GM18858 (cell line): ENCODE results near the gene KXD1.
"Not testable (repeated sequence)": the region's sequence is repeated elsewhere in the genome, so short reads cannot be mapped to it uniquely, and the experiment has no call there.

Experiments used
- ATAC-seq: cut with Tn5 transposase; IDR thresholded peaks from one replicate; pipeline ENCODE4 v1.9.1; 2021; ENCODE audit not compliant: unreplicated experiment

Gene KXD1

DNA sequence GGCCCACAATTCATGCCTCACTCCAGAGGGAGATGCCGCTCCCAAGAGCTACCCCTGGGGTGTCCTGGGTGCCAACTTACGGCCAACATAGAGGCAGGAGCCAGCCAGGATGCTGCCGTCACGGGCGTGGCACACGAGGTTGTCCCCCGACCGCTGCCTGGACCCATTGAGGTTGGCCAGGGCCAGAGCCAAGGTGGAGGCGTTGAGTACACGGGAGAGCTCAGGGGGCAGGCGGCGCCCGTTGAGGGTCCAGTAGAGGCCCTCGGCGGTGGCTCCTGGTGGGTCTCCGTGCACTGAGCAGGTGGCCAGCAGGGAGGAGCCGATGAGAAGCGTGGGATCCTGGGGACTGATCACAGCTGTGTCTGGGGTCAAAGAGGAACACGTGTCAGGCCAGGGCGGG is 41.8 kb downstream of the KXD1 start:
- no peak for ATAC-seq

DNA sequence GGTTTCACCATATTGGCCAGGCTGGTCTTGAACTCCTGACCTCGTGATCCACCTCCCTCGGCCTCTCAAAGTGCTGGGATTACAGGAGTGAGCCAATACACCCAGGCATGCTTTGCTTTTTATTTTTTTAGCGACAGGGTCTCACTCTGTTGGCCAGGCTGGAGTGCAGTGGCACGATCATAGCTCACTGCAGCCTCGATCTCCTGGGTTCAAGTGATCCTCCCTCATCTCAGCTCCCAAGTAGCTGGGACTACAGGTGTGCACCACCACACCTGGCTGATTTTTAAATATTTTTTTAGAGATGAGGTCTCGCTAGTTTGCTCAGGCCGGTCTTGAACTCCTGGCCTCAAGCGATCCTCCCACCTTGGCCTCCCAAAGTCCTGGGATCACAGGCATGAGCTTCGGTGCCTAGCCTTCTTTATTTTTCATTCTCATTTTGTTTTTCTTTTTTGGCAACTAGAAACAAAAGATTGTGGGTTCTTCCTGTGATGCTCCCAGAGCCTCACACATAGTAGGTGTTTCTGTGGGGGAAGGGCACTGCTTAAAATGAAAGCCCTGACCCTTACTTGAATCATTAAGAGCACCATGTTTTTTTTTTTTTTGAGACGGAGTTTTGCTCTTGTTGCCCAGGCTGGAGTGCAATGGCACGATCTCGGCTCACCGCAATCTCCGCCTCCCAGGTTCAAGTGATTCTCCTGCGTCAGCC is 43.2 kb downstream of the KXD1 start:
- not testable (repeated sequence) for ATAC-seq

DNA sequence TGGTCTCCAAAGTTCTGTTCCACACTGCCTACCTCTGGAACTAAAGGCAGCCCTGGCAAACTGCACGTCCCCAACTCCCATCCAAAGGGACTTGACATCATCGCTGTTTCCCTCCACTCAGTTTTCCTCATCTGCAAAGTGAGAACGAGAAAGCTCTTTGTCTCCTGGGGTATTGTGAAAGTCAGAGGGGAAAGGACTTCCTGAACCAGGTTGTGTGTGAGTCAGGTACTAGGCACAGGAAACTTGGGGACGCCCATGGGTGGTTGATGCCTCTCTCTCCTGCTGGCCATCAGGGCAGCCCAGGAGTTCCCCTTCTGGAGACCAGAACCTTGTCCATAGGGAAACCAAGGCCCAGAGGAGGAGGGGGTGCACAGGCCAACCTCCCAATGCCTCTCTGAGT is 44.2 kb downstream of the KXD1 start:
- no peak for ATAC-seq

DNA sequence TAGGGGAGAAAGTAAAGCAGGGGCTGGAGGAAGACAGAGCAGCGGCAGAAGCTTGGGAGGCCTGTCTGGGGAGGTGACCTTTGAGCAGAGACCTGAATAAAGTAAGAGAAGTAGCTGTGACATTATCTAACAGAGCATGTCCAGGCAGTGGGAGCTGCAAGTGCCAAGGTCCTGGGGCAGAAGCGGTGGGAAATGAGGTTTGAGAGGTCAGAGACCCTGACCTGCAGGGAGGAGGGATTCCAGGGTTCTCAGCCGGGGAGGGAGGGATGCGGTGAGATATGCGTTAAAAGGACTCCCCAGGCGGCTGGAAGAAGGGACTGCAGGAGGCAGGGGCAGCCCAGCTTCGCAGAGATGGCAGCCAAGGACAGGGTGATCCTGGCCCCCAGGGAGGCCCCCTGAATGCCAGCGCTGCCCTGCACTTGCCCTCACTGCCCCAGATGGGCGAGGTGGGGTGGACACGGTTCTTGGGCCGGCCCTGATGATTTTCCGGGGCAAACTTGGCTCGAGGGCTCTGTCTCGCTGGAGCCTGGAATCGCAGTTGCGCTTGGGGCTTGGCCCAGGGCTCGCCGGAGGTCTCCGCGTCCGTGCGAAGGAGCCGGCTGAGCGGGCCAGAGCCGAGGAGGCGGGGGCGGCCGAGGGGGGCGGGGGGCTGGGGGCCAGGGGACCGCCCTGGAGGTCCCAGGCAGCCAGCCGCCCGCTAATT is 45.7 kb downstream of the KXD1 start:
- ATAC-seq = no peak

DNA sequence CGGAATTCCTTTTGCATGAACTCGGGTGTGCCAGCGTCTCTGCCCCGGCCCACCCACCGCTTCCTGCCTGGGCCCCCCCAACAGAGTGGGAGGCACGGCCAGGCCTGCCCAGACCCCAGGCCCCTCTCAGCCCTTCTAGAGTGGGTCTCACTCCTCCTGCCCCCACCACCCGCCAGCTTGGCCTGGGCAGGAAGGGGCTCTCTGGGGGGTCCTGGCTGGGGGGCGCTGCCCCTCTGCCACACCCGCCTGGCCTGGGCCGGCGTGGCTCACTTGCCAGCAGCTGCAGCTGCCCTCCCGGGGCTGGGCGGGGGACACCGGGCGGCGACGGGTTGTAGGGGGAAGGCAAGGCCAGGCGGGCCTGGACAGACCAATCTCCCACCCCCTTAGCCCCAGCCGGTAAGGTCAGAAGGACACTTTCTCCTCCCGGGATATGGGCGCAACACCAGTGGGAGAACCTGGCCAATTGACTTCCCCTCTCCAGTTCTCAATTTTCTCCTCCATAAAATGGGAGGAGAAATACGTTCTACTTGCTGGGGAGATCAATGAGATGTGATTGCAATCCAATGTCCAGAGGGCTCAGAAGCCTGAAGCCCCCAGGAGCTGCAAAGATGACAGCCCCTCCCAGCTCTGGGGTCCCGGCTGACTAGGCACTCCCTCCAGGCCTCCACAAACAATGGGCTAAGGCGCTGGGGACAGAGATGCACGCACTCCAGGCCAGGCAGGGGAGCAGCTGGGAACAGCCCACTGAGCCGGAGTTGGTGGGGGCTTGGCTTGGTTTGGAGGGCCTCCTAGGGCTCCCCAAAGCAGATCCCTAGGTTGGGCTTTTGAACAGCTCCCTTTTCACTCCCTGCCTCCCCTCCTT is 46.5 kb downstream of the KXD1 start:
- ATAC-seq = no peak

DNA sequence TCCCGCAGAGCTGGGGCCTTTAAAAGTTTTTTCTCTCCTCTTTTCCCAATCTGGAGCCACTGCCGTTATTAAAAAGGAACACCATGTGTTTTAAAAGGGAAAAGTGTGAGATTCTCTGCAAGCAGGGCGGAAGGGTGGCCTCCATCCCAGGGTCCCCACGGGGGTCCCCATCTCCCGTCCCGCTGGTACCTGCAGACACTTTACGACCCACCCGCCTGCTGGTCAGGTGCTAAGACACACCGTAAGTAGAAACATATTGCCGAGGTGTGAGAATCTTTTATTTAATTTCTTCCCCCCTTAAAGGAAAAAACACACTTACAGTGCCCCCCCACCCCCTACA is 47.1 kb downstream of the KXD1 start:
- ATAC-seq = no peak

DNA sequence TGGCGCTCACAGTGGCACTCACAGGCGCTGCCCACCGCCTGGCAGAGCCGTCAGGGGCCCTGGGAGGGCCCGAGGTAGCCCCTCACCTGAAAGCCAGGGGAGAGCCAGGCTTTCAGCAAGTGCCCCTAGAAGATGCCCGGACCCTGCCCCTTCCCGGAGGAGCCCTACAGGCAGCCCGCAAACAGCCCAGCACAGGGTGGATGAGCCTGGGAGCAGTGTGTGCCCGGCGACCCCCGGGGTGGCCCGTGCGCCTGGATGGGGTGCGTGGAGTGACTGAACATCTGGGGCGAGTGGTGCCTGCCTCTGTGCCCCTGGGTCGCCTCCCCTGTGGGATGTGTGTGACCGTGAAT is 47.5 kb downstream of the KXD1 start:
- ATAC-seq = no peak

DNA sequence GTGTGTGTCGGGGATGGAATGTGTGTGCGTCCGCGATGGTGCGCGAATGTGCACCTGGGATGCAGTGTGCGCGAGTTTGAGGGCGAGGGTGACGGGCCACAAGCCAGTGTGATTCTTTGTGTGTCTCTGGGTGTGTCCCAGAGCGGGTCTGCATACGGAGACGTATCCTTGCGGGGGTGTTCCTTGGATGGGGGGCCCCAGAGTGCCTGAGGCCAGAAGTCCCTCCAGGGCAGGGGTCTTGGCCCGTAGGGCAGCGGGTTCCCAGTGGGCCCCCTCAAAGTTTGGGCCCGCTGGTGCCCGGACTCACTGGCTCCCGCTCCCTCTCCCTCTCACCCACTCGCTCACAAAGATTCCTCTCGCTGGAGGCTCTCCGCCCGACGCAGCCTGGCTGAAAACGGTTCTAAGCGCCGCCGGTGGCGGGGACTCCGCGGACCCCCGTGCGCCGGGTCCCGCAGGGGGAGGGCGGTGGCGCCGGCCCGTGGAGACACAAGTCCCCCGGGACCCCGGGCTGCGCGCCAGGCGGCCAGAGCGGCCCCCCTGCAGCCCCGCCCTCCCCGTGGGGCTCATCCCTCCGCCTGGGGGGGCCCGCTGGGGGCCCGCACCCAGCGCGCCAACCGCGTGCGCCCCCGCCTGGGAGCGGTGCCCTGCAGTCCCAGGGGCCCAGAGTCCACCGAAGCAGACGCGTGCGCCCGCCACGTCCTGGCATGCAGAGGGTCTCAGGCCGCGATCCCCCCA is 48.0 kb downstream of the KXD1 start:
- ATAC-seq = no peak

DNA sequence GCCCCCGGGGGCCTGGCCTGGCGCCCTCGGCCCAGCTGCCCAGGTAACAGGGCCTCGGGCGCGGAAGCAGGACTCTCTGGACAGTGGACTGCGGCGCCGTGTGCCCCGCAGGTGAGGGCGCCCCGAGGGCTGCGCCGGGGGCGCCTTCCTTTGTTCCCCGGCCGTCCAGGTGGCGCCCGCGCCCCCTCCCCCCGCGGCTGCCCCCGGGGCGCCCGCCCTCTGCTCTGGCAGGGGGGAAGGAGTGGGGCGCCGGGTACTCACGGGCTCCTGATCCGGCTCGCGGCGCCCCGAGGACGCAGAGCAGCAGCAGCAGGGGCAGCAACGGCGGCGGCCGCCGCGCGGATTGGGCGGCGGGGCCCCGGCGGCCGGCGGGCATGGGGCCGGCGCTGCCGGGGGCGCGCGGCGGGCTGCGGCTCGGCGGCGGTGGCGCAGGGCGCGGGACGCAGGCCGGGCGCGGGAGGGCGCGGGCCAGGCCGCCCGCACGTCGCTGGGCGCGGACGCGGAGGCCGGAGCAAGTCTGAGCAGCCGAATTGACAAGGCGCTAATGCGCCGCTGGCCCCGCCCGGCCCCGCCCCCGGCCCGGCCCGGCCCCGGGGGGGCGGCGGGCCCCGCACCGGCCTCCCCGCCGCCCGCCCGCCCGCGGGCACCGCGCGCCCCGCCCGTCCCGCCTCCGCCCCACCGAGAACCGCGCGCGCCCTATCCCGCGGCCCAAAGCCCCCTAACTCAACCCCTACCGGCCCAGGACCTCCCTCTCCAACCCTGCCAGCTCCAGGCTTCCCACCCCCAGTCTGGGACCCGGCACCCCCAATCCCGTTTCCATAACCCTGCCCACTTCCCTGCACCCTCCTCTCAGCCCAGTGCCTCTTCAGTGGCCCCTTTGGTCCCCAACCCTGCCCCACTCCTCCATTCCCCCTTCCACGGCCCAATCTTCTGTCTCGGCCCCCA is 48.9 kb downstream of the KXD1 start, which contains the start of gene CRLF1:
Gene CRLF1 (minus strand): TSS at position 519 of the 945 bp plus-strand sequence. CDS start 143 bp downstream, at position 376.
- ATAC-seq = no peak

DNA sequence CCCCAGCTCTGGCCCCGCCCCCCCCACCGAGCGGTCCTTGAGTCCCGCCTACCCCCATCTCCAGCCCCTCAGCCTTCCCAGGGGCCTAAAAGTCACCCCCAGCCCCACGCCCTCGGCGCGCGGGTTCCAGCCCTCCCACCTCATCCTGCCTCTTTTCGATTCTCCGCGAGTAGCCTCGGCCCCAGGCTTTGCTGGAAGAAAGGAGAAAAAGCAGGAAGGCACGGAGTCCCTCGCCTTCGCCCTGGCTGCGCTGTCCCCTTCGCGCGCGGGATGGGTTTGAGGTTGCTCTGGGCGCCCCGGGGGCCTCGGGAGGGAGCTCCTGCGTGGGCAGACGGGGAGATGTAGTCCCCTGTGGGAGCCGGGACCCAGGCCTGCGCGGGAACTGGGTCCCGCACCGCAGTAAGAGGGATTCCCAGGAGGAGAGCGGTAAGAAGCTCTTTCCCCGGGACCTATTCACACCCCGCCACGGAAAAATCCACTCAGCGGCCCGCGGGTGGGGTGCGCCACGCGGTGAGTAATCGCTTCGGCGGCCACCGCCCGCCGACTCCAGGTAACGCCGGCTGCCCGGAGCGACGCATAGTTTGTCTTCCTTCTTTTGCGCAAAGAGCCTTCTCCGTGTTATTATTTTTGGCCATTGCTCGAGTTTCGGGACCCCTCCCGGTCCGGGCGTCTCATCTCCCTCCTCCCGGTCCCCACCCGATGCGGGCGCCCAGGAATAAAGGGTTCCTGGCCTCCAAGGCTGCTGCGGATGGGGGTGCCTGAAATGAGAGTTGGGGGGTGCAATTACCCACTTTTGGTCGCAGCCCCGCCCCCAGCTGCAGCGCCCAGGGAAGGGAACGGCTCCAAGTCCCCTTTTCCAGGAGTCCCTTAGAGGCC is 49.8 kb downstream of the KXD1 start:
- ATAC-seq = no peak

DNA sequence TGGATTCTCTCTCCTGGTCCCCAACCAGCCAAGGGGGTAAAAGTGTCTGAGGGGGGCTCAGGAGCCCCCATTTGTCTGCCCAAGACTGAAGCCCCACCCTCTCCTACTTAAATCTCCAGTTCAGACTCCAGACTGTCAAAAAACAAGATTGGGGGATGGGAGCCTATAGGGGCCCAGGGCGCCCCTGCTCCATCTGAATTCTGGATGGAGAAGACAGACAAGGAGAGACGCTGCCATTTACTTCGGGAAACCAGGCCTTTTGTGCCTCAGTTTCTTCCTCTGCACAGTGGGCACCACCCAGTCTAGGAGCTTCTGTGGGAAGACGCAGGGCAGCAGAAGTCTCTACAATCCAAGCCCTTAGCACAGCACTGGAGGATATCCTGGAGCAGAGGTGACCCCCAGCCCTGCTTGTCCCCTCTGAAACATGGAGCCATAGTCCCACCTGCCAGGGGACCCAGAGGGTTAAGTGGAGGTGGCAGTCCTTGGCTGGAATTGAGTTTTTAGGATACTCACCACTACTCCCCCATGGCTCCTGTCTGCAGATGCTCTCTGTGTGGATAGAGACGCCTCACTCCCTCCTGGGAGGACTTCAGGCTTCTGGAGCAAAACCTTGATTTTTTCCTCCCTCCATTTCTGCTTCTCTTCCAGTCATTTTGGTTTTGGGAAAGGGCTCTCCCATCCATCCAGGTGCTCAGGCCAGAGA is 50.6 kb downstream of the KXD1 start:
- ATAC-seq = no peak

DNA sequence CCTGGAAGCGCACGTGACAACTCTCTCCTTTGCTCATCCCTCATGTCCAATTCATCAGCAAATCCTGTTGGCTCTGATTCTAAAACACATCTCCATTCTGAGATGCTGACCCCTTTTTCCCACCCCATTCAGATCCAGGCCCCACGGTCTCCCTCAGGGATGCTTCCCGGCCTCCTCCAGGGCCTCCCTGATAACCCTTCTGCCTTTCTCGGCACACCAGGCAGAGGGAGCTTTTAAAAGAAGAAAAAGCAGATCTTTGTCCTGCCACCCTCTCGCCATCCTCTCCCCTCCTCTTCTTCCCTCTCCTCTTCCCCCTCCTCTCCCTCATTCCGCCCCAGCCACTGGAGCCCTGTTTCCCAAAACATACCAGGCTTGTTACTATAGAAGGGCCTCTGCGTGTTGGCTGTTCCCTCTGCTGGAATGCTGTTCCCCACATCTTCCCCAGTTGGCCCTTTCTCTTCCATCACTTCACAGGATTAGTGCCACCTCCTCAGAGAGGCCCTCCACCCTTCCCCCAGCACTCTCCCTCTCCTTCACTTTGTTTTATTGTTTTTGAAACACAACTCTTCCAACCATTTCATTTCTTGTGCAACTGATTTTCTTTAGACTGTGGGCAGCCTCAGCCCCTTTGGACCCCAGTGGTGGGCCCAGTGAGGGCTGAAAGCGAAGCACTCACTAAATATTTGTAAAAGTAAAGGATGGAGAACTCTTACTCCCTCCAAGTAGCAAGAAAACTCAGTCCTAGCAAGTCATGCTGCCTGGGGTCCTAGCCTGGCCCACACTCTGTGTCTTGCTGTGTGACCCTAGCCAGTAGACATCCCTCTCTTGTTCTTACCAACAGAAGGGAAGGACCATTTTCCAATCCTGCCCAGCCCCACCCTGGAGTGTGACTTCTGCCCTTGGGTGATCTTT is 51.4 kb downstream of the KXD1 start:
- no peak for ATAC-seq

DNA sequence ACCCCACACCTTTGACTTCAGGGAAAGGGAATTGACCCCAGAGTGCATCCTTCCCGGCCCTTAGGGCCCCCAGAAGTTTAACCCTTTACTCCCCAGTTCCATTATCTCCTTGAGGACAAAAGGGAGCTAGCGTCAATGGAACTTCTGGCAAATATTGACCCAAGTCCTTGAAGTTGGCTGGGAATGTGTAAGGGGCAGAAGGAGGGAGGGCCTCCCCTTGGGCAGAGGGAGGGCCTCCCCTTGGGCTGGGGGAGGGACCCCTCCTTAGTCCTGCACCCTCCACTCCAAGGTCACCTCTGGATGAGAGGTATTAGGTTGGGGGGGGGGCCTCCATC is 52.0 kb downstream of the KXD1 start:
- no peak for ATAC-seq

DNA sequence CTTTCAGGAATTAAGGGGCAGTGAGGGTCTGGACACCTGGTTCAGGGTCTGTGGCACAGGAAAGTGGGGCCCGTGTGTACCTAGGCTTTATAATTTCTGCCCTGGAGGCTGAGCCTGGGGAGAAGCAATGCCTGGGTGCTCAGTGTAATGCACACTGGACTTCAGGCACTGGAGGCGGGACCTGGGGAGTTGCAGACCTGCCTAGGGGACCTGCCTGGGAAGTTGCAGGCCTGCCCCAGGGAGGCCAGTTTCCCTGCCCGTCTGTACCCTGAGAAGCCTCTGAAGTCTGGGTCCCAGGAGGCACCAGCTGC is 52.5 kb downstream of the KXD1 start:
- no peak for ATAC-seq

DNA sequence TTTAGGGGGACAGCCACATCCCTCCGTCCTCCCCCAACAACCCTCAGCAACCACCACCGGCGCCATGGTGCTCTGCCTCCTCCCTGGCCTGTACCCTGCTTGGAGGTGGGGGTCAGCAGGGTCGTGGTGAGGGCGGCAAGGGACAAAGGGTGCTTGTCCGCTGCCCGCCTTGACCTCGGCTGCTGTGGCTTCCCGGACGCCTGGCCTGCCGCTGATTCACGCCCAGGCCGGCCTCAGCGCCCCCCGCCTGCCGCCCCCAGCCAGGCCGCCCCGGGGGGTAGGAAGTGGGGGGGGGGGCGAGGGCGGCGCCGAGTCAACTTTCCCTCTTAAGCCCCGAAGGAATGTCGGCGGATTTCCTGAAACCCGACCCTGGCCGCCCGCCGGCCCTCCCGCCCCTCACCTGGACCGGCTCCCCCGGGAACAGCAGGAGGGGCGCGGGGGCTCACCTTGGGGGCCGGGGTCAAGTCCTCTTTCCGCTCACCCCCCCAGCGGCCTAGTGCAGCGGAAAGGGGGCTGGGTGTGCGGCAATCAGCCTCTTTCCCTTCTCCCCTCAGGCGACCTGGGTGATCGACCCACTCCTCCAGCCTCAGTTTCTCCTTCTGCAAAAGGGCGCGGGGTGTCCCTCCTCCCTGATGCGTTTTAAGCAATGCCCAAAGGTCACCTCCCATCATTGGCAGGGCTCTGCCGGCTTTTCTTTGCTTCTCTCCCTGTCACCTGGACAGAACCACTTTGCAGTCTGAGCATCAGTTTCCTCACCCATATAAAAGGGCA is 53.1 kb downstream of the KXD1 start:
- no peak for ATAC-seq

DNA sequence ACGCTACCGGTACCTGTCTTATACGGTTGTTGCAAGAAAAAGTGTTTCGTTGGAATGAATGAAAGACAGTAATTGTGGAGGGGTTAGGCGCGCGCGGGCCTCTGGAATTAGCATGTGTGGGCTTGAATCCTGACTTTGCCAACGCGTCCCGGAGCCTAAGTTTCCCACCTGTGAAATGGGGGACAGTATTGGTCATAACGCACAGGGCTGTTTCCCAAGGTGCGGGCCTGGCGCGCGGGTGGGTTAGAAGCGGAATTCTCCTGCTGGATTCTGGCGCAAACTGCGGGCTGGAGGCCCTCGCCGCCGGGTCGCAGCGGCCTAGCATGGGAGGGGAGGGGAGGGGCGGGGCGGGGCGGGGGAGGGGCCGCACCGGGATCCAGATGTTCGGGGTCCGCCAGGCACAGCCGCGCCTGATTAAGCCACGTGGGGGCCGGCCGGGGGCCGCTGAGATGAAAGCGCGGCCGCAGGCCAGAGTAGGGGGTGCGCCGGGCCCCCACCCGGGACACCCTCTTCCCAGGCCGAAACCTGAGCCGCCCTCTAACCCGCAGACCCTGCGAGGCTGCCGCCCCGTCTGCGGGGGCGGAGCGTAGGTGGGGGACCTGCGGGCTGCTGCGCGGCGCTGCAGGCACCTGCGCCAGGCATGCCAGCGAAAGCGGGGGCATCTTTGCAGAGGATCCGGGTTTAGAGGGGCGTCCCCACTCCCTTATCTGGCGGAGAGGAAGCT is 53.8 kb downstream of the KXD1 start:
- ATAC-seq = no peak
